Liver (tissue), 9 donors: ENCODE data around the gene CCDC167. TPM values are rescaled to one million over a fixed set of nuclear protein-coding genes. Genes with fewer than 3 reads are reported as not detected.

Experiments used
- DNase-seq: peaks from one replicate; pipeline ENCODE4 v3.0.0-alpha.2; 2017; ENCODE audit warnings: low spot score
- H3K27ac ChIP-seq, 2 donors: one replicate each; pipeline ENCODE4 v1.7.0; 2013; ENCODE audit warnings: inconsistent platforms in 2 of 2, low read length in 2 of 2, control low read depth in 1 of 2, low read depth in 1 of 2, mild to moderate bottlenecking in 1 of 2
- H3K27me3 ChIP-seq, 4 donors: one replicate each; pipeline versions ENCODE4 v1.6.1 to v1.7.0; 2013; ENCODE audit warnings: low read length in 3 of 4, inconsistent platforms in 1 of 4, mild to moderate bottlenecking in 1 of 4, moderate library complexity in 1 of 4; ENCODE audit not compliant: control insufficient read depth in 4 of 4, insufficient read depth in 4 of 4
- H3K36me3 ChIP-seq, 4 donors: one replicate each; pipeline versions ENCODE4 v1.6.1 to v1.7.0; 2013; ENCODE audit warnings: low read length in 3 of 4, mild to moderate bottlenecking in 3 of 4, low read depth in 1 of 4, moderate library complexity in 1 of 4; ENCODE audit not compliant: control insufficient read depth in 4 of 4, insufficient read depth in 3 of 4
- H3K4me1 ChIP-seq, 4 donors: one replicate each; pipeline versions ENCODE4 v1.6.1 to v1.7.0; 2013; ENCODE audit warnings: low read length in 3 of 4, mild to moderate bottlenecking in 3 of 4, moderate library complexity in 1 of 4; ENCODE audit not compliant: control insufficient read depth in 4 of 4, insufficient read depth in 4 of 4
- H3K4me3 ChIP-seq, 3 donors: one replicate each; pipeline versions ENCODE4 v1.6.1 to v1.7.0; 2013; ENCODE audit warnings: low read length in 3 of 3, control low read depth in 1 of 3, low read depth in 1 of 3, mild to moderate bottlenecking in 1 of 3
- H3K9ac ChIP-seq, 2 donors: one replicate each; pipeline ENCODE4 v1.7.0; 2013; ENCODE audit warnings: low read length in 2 of 2, mild to moderate bottlenecking in 2 of 2, moderate library complexity in 2 of 2, control low read depth in 1 of 2, low read depth in 1 of 2
- H3K9me3 ChIP-seq, 4 donors: one replicate each; pipeline versions ENCODE4 v1.6.1 to v1.7.0; 2013; ENCODE audit warnings: low read length in 3 of 4; ENCODE audit not compliant: control insufficient read depth in 4 of 4
- EGR1 ChIP-seq, 2 donors: IDR thresholded peaks; 2 replicates each; pipeline ENCODE4 v1.6.1; 2016 to 2018; ENCODE audit warnings: antibody characterized with exemption in 2 of 2, low read depth in 2 of 2
- FOXA1 ChIP-seq: IDR thresholded peaks from 2 replicates; pipeline ENCODE4 v1.6.1; 2016; ENCODE audit warnings: antibody characterized with exemption
- FOXA2 ChIP-seq: IDR thresholded peaks from 2 replicates; pipeline ENCODE4 v1.6.1; 2016; ENCODE audit warnings: antibody characterized with exemption
- GABPA ChIP-seq, 2 donors: IDR thresholded peaks in 1 of 2; conservative IDR thresholded peaks in 1 of 2; 2 replicates each; pipeline ENCODE4 v1.6.1; 2016; ENCODE audit warnings: antibody characterized with exemption in 2 of 2, mild to moderate bottlenecking in 1 of 2, moderate library complexity in 1 of 2
- HNF4G ChIP-seq: IDR thresholded peaks from 2 replicates; pipeline ENCODE4 v1.6.1; 2016; ENCODE audit warnings: antibody characterized with exemption
- JUND ChIP-seq, 2 donors: IDR thresholded peaks; 2 replicates each; pipeline ENCODE4 v1.6.1; 2016; ENCODE audit warnings: antibody characterized with exemption in 2 of 2
- NR2F2 ChIP-seq: IDR thresholded peaks from 2 replicates; pipeline ENCODE4 v1.6.1; 2016; ENCODE audit warnings: antibody characterized with exemption
- REST ChIP-seq: IDR thresholded peaks from 2 replicates; pipeline ENCODE4 v1.6.1; 2016; ENCODE audit warnings: antibody characterized with exemption, mild to moderate bottlenecking
- SP1 ChIP-seq: IDR thresholded peaks from 2 replicates; pipeline ENCODE4 v1.6.1; 2018; ENCODE audit warnings: antibody characterized with exemption, mild to moderate bottlenecking
- WGBS: extraction: QIAGEN DNeasy Blood & Tissue Kit; methylation state at CpG from one replicate; pipeline ENCODE4 v1.1.7; 2013; 5-methylcytosine and 5-hydroxymethylcytosine counted together
- polyA plus RNA-seq, 2 donors: library from polyadenylated mRNA; stranded (reverse) in 1 of 2; unstranded in 1 of 2; fragments of 200-250 nt in 1 of 2; fragments of >200 nt in 1 of 2; fragmentation: Nextera tagmentation in 1 of 2; extraction: Ambion mirVana in 1 of 2; gene quantifications; one replicate each; pipeline versions ENCODE4 v1.2.1 to v1.2.3, GENCODE V29; 2013 to 2015
- total RNA-seq, 2 donors: library from RNA; depleted of rRNA; stranded (reverse); fragments of >200 nt; gene quantifications; one replicate each; pipeline ENCODE4 v1.2.3, GENCODE V29; 2014
- TF ChIP-seq, protein P1 (sequence below): IDR thresholded peaks from 2 replicates; pipeline ENCODE4 v1.6.1; 2016; ENCODE audit warnings: antibody characterized with exemption
- TF ChIP-seq, protein P2 (sequence below): IDR thresholded peaks from 2 replicates; pipeline ENCODE4 v1.6.1; 2016; ENCODE audit warnings: antibody characterized with exemption
- donor health status: healthy.
- donor health status: healthy.
- donor health status: healthy.
- donor health status: healthy.
- donor health status: healthy.

CCDC167 gene
- total and polyA plus RNA-seq, 4 donors, result 14.1 to 54.8 (median 42.7) TPM

- TF ChIP-seq, protein P1, sequence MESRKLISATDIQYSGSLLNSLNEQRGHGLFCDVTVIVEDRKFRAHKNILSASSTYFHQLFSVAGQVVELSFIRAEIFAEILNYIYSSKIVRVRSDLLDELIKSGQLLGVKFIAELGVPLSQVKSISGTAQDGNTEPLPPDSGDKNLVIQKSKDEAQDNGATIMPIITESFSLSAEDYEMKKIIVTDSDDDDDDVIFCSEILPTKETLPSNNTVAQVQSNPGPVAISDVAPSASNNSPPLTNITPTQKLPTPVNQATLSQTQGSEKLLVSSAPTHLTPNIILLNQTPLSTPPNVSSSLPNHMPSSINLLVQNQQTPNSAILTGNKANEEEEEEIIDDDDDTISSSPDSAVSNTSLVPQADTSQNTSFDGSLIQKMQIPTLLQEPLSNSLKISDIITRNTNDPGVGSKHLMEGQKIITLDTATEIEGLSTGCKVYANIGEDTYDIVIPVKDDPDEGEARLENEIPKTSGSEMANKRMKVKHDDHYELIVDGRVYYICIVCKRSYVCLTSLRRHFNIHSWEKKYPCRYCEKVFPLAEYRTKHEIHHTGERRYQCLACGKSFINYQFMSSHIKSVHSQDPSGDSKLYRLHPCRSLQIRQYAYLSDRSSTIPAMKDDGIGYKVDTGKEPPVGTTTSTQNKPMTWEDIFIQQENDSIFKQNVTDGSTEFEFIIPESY, result no peak
- TF ChIP-seq GABPA (IDR thresholded peaks at IDR 0.05 in 1 of 2, conservative IDR thresholded peaks at IDR 0.05 in 1 of 2), result no peak
- TF ChIP-seq, protein P2, sequence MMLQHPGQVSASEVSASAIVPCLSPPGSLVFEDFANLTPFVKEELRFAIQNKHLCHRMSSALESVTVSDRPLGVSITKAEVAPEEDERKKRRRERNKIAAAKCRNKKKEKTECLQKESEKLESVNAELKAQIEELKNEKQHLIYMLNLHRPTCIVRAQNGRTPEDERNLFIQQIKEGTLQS, result no peak
Observed at GRCh38 chr6:37435816-37436215, 63.9 kb downstream of the CCDC167 start (continued).

GRCh38 chr6:37435373-37435772 lies 64.3 kb downstream of the CCDC167 start:
- no peak overlapping the region for H3K4me3 ChIP-seq
- peaks cover 0 to 16% (median 12%) of the 10 kb centered on the region in 4 donors for H3K4me1 ChIP-seq

More at GRCh38 chr6:37435373-37435772, 64.3 kb downstream of the CCDC167 start:
- no peak overlapping the region for H3K9ac ChIP-seq
- H3K27me3 ChIP-seq, result no peaks in the 10 kb centered on the region
- no peaks in the 10 kb centered on the region for H3K9me3 ChIP-seq
- H3K27ac ChIP-seq, result no peak overlapping the region
- peaks cover 0 to 23% (median 15%) of the 10 kb centered on the region in 4 donors for H3K36me3 ChIP-seq
- 85% methylated on average over 4 of the region's 4 CpGs for WGBS
- no peak for DNase-seq
- TF ChIP-seq, protein P2, result no peak
- no peak for TF ChIP-seq EGR1 (IDR thresholded peaks at IDR 0.05; ENCODE audit: low read depth in 2 of 2)
- TF ChIP-seq FOXA2, result no peak
- TF ChIP-seq NR2F2, result no peak
- no peak for TF ChIP-seq JUND (IDR thresholded peaks at IDR 0.05)
- no peak for TF ChIP-seq SP1
- TF ChIP-seq HNF4G, result no peak
- TF ChIP-seq FOXA1, result no peak
- no peak for TF ChIP-seq REST
- TF ChIP-seq, protein P1, result no peak
